ENCODE measurements around the gene SHISA7. TPM values are rescaled to one million over a fixed set of nuclear protein-coding genes. Genes with fewer than 3 reads are reported as not detected.

SHISA7 gene
- total and polyA plus RNA-seq, 4 donors, result 1.6 TPM; not detected in 3

GRCh38 chr19:55431183-55431582, 11.9 kb downstream of the SHISA7 start:
- Histone ChIP-seq H3K4me1 (ENCODE audit: control insufficient read depth in 4 of 4, insufficient read depth in 4 of 4, low read length in 3 of 4) (no peaks in the 10 kb centered on the region), H3K9ac (ENCODE audit: low read depth in 1 of 2, low read length in 2 of 2) (no peak overlapping the region), H3K27me3 (ENCODE audit: control insufficient read depth in 4 of 4, insufficient read depth in 4 of 4, low read length in 3 of 4) (peaks cover 0 to 10% (median 7%) of the 10 kb centered on the region in 4 donors), H3K9me3 (ENCODE audit: control insufficient read depth in 4 of 4, low read length in 3 of 4) (no peaks in the 10 kb centered on the region), H3K4me3 (ENCODE audit: low read depth in 1 of 3, low read length in 3 of 3) (no peak overlapping the region), H3K36me3 (ENCODE audit: control insufficient read depth in 4 of 4, insufficient read depth in 3 of 4, low read depth in 1 of 4, low read length in 3 of 4) (no peaks in the 10 kb centered on the region), H3K27ac (ENCODE audit: low read depth in 1 of 2, low read length in 2 of 2) (no peak overlapping the region)
- DNase-seq (ENCODE audit: low spot score), result no peak
- TF ChIP-seq NR2F2 (IDR thresholded peaks at IDR 0.05) (no peak), HNF4G (IDR thresholded peaks at IDR 0.05) (no peak)
- 91% methylated on average over 1 of the region's 1 CpG for WGBS

DNA sequence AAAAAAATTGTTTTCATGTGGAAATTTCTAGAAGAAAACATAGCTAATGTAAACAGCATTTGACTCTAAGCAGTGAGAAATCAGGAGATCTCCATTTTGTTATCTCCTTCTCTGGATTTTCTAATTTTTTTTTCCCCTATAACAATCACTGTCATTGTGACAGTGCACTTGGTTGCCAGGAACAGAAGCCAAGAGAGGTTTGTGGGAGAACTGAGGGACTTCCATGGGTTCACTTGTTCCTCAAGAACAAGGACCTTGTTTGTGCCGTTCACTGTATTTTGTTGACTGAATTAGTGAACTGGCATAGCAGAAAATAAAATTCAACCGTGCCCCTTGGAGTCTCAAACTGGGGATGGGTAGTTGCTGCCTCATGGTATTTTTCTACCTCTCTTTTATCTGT, 17.1 kb downstream of the SHISA7 start:
- WGBS, result 59% methylated on average over 2 of the region's 2 CpGs
- DNase-seq (ENCODE audit: low spot score), result no peak
- no peaks in the 10 kb centered on the region for H3K27me3 ChIP-seq (ENCODE audit: control insufficient read depth in 4 of 4, insufficient read depth in 4 of 4, low read length in 3 of 4)
- H3K4me3 ChIP-seq (ENCODE audit: low read depth in 1 of 3, low read length in 3 of 3), result no peak overlapping the region
- no peaks in the 10 kb centered on the region for H3K9me3 ChIP-seq (ENCODE audit: control insufficient read depth in 4 of 4, low read length in 3 of 4)
- H3K9ac ChIP-seq (ENCODE audit: low read depth in 1 of 2, low read length in 2 of 2), result no peak overlapping the region
- no peaks in the 10 kb centered on the region for H3K4me1 ChIP-seq (ENCODE audit: control insufficient read depth in 4 of 4, insufficient read depth in 4 of 4, low read length in 3 of 4)
- TF ChIP-seq HNF4G (IDR thresholded peaks at IDR 0.05) (no peak), EGR1 (IDR thresholded peaks at IDR 0.05; ENCODE audit: low read depth in 2 of 2) (no peak), SP1 (IDR thresholded peaks at IDR 0.05) (no peak), ZBTB33 (IDR thresholded peaks at IDR 0.05) (no peak), FOXA2 (IDR thresholded peaks at IDR 0.05) (no peak), RAD21 (IDR thresholded peaks at IDR 0.05) (no peak), RXRA (IDR thresholded peaks at IDR 0.05) (no peak), CTCF (IDR thresholded peaks at IDR 0.05; ENCODE audit: low read depth, low read length, missing input control) (no peak), NR2F2 (IDR thresholded peaks at IDR 0.05) (no peak), HNF4A (conservative IDR thresholded peaks at IDR 0.05) (no peak), GABPA (IDR thresholded peaks at IDR 0.05 in 1 of 2, conservative IDR thresholded peaks at IDR 0.05 in 1 of 2) (no peak), TAF1 (conservative IDR thresholded peaks at IDR 0.05) (no peak), YY1 (IDR thresholded peaks at IDR 0.05) (no peak), FOXA1 (IDR thresholded peaks at IDR 0.05) (no peak), JUND (IDR thresholded peaks at IDR 0.05) (no peak)
- TF ChIP-seq, protein P1, sequence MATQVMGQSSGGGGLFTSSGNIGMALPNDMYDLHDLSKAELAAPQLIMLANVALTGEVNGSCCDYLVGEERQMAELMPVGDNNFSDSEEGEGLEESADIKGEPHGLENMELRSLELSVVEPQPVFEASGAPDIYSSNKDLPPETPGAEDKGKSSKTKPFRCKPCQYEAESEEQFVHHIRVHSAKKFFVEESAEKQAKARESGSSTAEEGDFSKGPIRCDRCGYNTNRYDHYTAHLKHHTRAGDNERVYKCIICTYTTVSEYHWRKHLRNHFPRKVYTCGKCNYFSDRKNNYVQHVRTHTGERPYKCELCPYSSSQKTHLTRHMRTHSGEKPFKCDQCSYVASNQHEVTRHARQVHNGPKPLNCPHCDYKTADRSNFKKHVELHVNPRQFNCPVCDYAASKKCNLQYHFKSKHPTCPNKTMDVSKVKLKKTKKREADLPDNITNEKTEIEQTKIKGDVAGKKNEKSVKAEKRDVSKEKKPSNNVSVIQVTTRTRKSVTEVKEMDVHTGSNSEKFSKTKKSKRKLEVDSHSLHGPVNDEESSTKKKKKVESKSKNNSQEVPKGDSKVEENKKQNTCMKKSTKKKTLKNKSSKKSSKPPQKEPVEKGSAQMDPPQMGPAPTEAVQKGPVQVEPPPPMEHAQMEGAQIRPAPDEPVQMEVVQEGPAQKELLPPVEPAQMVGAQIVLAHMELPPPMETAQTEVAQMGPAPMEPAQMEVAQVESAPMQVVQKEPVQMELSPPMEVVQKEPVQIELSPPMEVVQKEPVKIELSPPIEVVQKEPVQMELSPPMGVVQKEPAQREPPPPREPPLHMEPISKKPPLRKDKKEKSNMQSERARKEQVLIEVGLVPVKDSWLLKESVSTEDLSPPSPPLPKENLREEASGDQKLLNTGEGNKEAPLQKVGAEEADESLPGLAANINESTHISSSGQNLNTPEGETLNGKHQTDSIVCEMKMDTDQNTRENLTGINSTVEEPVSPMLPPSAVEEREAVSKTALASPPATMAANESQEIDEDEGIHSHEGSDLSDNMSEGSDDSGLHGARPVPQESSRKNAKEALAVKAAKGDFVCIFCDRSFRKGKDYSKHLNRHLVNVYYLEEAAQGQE (IDR thresholded peaks at IDR 0.05), result no peak
- no peaks in the 10 kb centered on the region for H3K36me3 ChIP-seq (ENCODE audit: control insufficient read depth in 4 of 4, insufficient read depth in 3 of 4, low read depth in 1 of 4, low read length in 3 of 4)
- H3K27ac ChIP-seq (ENCODE audit: low read depth in 1 of 2, low read length in 2 of 2), result no peak overlapping the region
